CD14-positive monocyte (primary cell): Measurements from ENCODE around the gene NDUFAB1. TPM values are rescaled to one million over a fixed set of nuclear protein-coding genes. Genes with fewer than 3 reads are reported as not detected.

Experiments used
- DNase-seq, 3 donors: peaks; one replicate each; pipeline ENCODE4 v3.0.0-alpha.2; 2011 to 2022
- H2AFZ ChIP-seq: 2 replicates; pipeline ENCODE4 v1.6.0; 2012; ENCODE audit warnings: mild to moderate bottlenecking, low read depth, low read length, inconsistent platforms; ENCODE audit not compliant: insufficient read depth, poor library complexity, severe bottlenecking
- H3K27ac ChIP-seq, 2 donors: 1 replicate in 1 of 2; 2 replicates in 1 of 2; pipeline ENCODE4 v1.5.1; 2012 to 2013; ENCODE audit warnings: low read length in 2 of 2, control low read depth in 1 of 2, inconsistent platforms in 1 of 2, low read depth in 1 of 2, mild to moderate bottlenecking in 1 of 2
- H3K27me3 ChIP-seq, 2 donors: one replicate each; pipeline versions ENCODE4 v1.6.0 to v1.6.1; 2011 to 2013; ENCODE audit warnings: low read length in 2 of 2; ENCODE audit not compliant: control insufficient read depth in 2 of 2, insufficient read depth in 2 of 2
- H3K36me3 ChIP-seq, 2 donors: replicated peaks in 1 of 2; 1 replicate in 1 of 2; 2 replicates in 1 of 2; pipeline versions ENCODE4 v1.5.1 to v1.6.1; 2012 to 2013; ENCODE audit warnings: low read length in 2 of 2, control low read depth in 1 of 2, inconsistent platforms in 1 of 2, mild to moderate bottlenecking in 1 of 2; ENCODE audit not compliant: insufficient read depth in 2 of 2, control insufficient read depth in 1 of 2
- H3K4me1 ChIP-seq, 2 donors: 1 replicate in 1 of 2; 2 replicates in 1 of 2; pipeline versions ENCODE4 v1.5.1 to v1.6.1; 2012 to 2013; ENCODE audit warnings: low read length in 2 of 2, control low read depth in 1 of 2, inconsistent platforms in 1 of 2, mild to moderate bottlenecking in 1 of 2, moderate library complexity in 1 of 2; ENCODE audit not compliant: insufficient read depth in 2 of 2, control insufficient read depth in 1 of 2
- H3K4me2 ChIP-seq: replicated peaks from 2 replicates; pipeline ENCODE3; 2012; ENCODE audit warnings: low read length, moderate library complexity, mild to moderate bottlenecking; ENCODE audit not compliant: poor library complexity, severe bottlenecking; ENCODE audit errors: extremely low read depth
- H3K4me3 ChIP-seq, 3 experiments: fragments of 200-600 bp in 1 of 3; sonication (generic) in 1 of 3; replicated peaks in 1 of 3; 1 replicate in 2 of 3; 2 replicates in 1 of 3; pipeline ENCODE4 v1.5.1; 2011 to 2013; ENCODE audit warnings: low read length in 3 of 3, mild to moderate bottlenecking in 3 of 3, control low read depth in 2 of 3, low read depth in 2 of 3, inconsistent platforms in 1 of 3, moderate library complexity in 1 of 3
- H3K79me2 ChIP-seq: 2 replicates; pipeline ENCODE4 v1.6.0; 2012; ENCODE audit warnings: mild to moderate bottlenecking, control low read depth, inconsistent platforms, low read length, moderate library complexity; ENCODE audit not compliant: insufficient read depth
- H3K9ac ChIP-seq: 2 replicates; pipeline ENCODE4 v1.6.0; 2017; ENCODE audit warnings: low read length, mild to moderate bottlenecking; ENCODE audit not compliant: insufficient read depth, poor library complexity, severe bottlenecking
- H3K9me3 ChIP-seq, 2 donors: replicated peaks in 1 of 2; 1 replicate in 1 of 2; 2 replicates in 1 of 2; pipeline versions ENCODE4 v1.5.1 to v1.6.1; 2012 to 2013; ENCODE audit warnings: low read length in 2 of 2, control low read depth in 1 of 2; ENCODE audit not compliant: control insufficient read depth in 1 of 2, insufficient read depth in 1 of 2
- H4K20me1 ChIP-seq: 2 replicates; pipeline ENCODE4 v1.6.0; 2012; ENCODE audit warnings: mild to moderate bottlenecking, low read length, control low read depth, moderate library complexity; ENCODE audit not compliant: insufficient read depth
- H3K27ac Mint-ChIP-seq, 7 donors: one replicate each; pipeline ENCODE4 v1.8.0; 2020; ENCODE audit warnings: mild to moderate bottlenecking in 7 of 7, mixed read lengths in 7 of 7, moderate library complexity in 6 of 7, inconsistent platforms in 2 of 7
- H3K27me3 Mint-ChIP-seq, 3 donors: one replicate each; pipeline ENCODE4 v1.8.0; 2021 to 2022; ENCODE audit warnings: low read depth in 3 of 3, mild to moderate bottlenecking in 3 of 3, mixed read lengths in 3 of 3, moderate library complexity in 3 of 3, inconsistent platforms in 1 of 3
- H3K36me3 Mint-ChIP-seq, 2 donors: one replicate each; pipeline ENCODE4 v1.8.0; 2020; ENCODE audit warnings: mixed read lengths in 2 of 2, inconsistent platforms in 1 of 2, mild to moderate bottlenecking in 1 of 2
- H3K4me1 Mint-ChIP-seq: one replicate; pipeline ENCODE4 v1.8.0; 2020; ENCODE audit warnings: mild to moderate bottlenecking, mixed read lengths
- H3K4me3 Mint-ChIP-seq, 2 donors: one replicate each; pipeline ENCODE4 v1.8.0; 2020; ENCODE audit warnings: mild to moderate bottlenecking in 2 of 2, mixed read lengths in 2 of 2, moderate library complexity in 1 of 2
- H3K9me3 Mint-ChIP-seq, 7 donors: one replicate each; pipeline ENCODE4 v1.8.0; 2020 to 2022; ENCODE audit warnings: mixed read lengths in 7 of 7, mild to moderate bottlenecking in 6 of 7, moderate library complexity in 6 of 7, inconsistent platforms in 2 of 7
- WGBS: methylation state at CpG from one replicate; pipeline ENCODE4 v1.1.5; 2013; ENCODE audit warnings: missing lambda C conversion rate; ENCODE audit not compliant: insufficient coverage; 5-methylcytosine and 5-hydroxymethylcytosine counted together
- intact Hi-C, 2 donors: fragments of 100-400 bp; cut with micrococcal nuclease; formaldehyde crosslinking; loops; one replicate each; pipeline versions ENCODE4 v1.15.0 to v1.15.1; 2023
- polyA plus RNA-seq, 3 donors: library from polyadenylated mRNA; depleted of rRNA in 1 of 3; unstranded in 2 of 3; stranded (reverse) in 1 of 3; fragments of 300-500 nt in 2 of 3; fragments of >200 nt in 1 of 3; fragmentation: Illumina TruSeq in 2 of 3; gene quantifications; 1 replicate in 2 of 3; 2 replicates in 1 of 3; pipeline ENCODE4 v1.2.3, GENCODE V29; 2012 to 2021
- TF ChIP-seq, protein P1 (sequence below): fragments of 200-600 bp; IDR thresholded peaks from one replicate; pipeline ENCODE4 v1.8.0; 2022; ENCODE audit warnings: antibody characterized with exemption, mild to moderate bottlenecking

Gene NDUFAB1
- polyA plus RNA-seq, 3 donors: 50.2 to 257 (median 240) TPM

DNA sequence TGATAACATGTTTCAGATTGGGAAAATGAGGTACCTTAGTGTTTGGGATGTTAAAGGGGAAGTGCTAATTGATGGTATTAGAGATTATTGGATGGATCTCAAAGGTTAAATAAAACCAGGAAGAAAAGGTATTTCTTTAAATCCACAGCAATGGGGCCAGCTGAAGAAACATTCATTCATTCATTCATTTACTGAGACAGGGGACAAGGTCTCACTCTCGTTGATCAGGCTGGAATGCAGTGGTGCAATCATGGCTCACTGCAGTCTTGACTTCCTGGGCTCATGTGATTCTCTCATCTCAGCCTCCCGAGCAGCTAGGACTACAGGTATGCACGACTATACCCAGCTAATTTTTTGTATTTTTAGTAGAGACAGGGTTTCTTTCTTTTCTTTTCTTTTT, 58.7 kb downstream of the NDUFAB1 start:
- H3K4me1 ChIP-seq: peaks cover 11 to 14% of the 10 kb centered on the region in 2 donors
- peak overlapping the region in 2 of 7 donors; percentile 15 to 20 for H3K27ac Mint-ChIP-seq
- no peaks in the 10 kb centered on the region for H3K9me3 ChIP-seq
- H3K27me3 ChIP-seq: no peaks in the 10 kb centered on the region
- no peak overlapping the region for H3K4me2 ChIP-seq
- H3K27me3 Mint-ChIP-seq: no peaks in the 10 kb centered on the region
- intact Hi-C loops: no loop called here
- WGBS: 38% methylated on average over 1 of the region's 3 CpGs
- no peaks in the 10 kb centered on the region for H4K20me1 ChIP-seq
- H3K36me3 Mint-ChIP-seq: peaks cover 30 to 48% of the 10 kb centered on the region in 2 donors
- H3K27ac ChIP-seq: no peak overlapping the region
- H3K9me3 Mint-ChIP-seq: no peaks in the 10 kb centered on the region
- H3K9ac ChIP-seq: no peak overlapping the region
- no peaks in the 10 kb centered on the region for H3K79me2 ChIP-seq
- TF ChIP-seq, protein P1, sequence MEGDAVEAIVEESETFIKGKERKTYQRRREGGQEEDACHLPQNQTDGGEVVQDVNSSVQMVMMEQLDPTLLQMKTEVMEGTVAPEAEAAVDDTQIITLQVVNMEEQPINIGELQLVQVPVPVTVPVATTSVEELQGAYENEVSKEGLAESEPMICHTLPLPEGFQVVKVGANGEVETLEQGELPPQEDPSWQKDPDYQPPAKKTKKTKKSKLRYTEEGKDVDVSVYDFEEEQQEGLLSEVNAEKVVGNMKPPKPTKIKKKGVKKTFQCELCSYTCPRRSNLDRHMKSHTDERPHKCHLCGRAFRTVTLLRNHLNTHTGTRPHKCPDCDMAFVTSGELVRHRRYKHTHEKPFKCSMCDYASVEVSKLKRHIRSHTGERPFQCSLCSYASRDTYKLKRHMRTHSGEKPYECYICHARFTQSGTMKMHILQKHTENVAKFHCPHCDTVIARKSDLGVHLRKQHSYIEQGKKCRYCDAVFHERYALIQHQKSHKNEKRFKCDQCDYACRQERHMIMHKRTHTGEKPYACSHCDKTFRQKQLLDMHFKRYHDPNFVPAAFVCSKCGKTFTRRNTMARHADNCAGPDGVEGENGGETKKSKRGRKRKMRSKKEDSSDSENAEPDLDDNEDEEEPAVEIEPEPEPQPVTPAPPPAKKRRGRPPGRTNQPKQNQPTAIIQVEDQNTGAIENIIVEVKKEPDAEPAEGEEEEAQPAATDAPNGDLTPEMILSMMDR: no peak
- no peak overlapping the region for H2AFZ ChIP-seq
- H3K4me3 ChIP-seq: no peak overlapping the region
- peaks cover 17% of the 10 kb centered on the region for H3K4me1 Mint-ChIP-seq
- peaks cover 14 to 47% of the 10 kb centered on the region in 2 donors for H3K36me3 ChIP-seq
- no peak for DNase-seq
- H3K4me3 Mint-ChIP-seq: no peak overlapping the region

DNA sequence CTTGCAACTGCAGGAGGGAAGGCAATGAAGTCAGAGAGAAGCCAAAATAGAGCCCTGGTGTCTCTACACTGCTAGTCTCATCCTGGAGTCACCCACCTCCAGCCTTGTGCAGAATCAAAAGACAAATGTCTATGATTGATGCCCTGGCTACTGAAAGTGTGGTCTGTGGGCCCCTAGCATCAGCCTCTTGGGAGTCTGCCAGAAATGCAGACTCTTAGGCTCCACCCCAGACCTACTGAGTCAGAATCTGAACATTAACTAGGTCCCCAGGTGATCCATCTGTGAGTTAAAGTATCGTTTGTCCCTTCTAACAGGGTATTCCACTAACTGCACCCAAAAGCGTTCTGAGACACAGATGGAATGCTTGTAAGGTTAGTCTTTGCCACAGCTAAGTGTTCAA, 60.2 kb downstream of the NDUFAB1 start:
- no peaks in the 10 kb centered on the region for H3K27me3 Mint-ChIP-seq
- Histone ChIP-seq H3K4me2 (no peak overlapping the region), H3K27me3 (no peaks in the 10 kb centered on the region), H3K4me1 (peaks cover 11 to 14% of the 10 kb centered on the region in 2 donors), H3K4me3 (no peak overlapping the region), H4K20me1 (no peaks in the 10 kb centered on the region), H3K9ac (no peak overlapping the region), H3K79me2 (no peaks in the 10 kb centered on the region), H3K9me3 (no peaks in the 10 kb centered on the region), H3K27ac (no peak overlapping the region), H3K36me3 (peaks cover 19 to 55% of the 10 kb centered on the region in 2 donors), H2AFZ (no peak overlapping the region)
- TF ChIP-seq, protein P1: no peak
- H3K36me3 Mint-ChIP-seq: peaks cover 31 to 46% of the 10 kb centered on the region in 2 donors
- no peak overlapping the region for H3K4me3 Mint-ChIP-seq
- intact Hi-C loops: no loop called here
- peaks cover 17% of the 10 kb centered on the region for H3K4me1 Mint-ChIP-seq
- no peak overlapping the region for H3K27ac Mint-ChIP-seq
- no peaks in the 10 kb centered on the region for H3K9me3 Mint-ChIP-seq
- DNase-seq: no peak
- WGBS: no CpG with 5 or more reads among the region's 2 CpGs
